HepG2 (cell line): ENCODE data around the gene CTDNEP1. TPM values are rescaled to one million over a fixed set of nuclear protein-coding genes. Genes with fewer than 3 reads are reported as not detected.
A peak's percentile ranks its signal among the peaks of the same experiment; 100 is the strongest.

Experiments used
- ARNT2 ChIP-seq: sonication (generic); formaldehyde crosslinking; IDR thresholded peaks from 2 replicates; pipeline ENCODE4 v1.8.0; 2022; ENCODE audit warnings: mild to moderate bottlenecking, low read depth, missing genetic modification reagents, moderate library complexity
- CSRNP1 ChIP-seq: sonication (generic); formaldehyde crosslinking; IDR thresholded peaks from 2 replicates; pipeline ENCODE4 v1.8.1; 2023; ENCODE audit warnings: mild to moderate bottlenecking, missing genetic modification reagents
- EP300 ChIP-seq, 3 experiments: sonication (generic) in 1 of 3; formaldehyde crosslinking in 1 of 3; IDR thresholded peaks; 2 replicates each; pipeline versions ENCODE4 v1.5.1 to v1.6.1; 2011 to 2020; ENCODE audit warnings: low read depth in 2 of 3, low read length in 2 of 3, borderline replicate concordance in 1 of 3, improper control_type of control experiment in 1 of 3, mild to moderate bottlenecking in 1 of 3, missing genetic modification reagents in 1 of 3, moderate library complexity in 1 of 3
- GPN1 ChIP-seq: sonication (generic); formaldehyde crosslinking; IDR thresholded peaks from 2 replicates; pipeline ENCODE4 v1.5.1; 2020; ENCODE audit warnings: missing genetic modification reagents, borderline replicate concordance
- HMGXB4 ChIP-seq, 2 experiments: sonication (generic) in 1 of 2; formaldehyde crosslinking in 1 of 2; IDR thresholded peaks; 2 replicates each; pipeline versions ENCODE4 v1.4.0 to v1.6.1; 2018 to 2020; ENCODE audit warnings: missing genetic modification reagents in 2 of 2, borderline replicate concordance in 1 of 2, low read depth in 1 of 2, mild to moderate bottlenecking in 1 of 2, missing biosample characterization in 1 of 2
- HNRNPH1 ChIP-seq: fragments of 200-400 bp; formaldehyde crosslinking; optimal IDR thresholded peaks from 2 replicates; pipeline ENCODE3; 2017; ENCODE audit warnings: mild to moderate bottlenecking, low read depth, low read length
- IKZF4 ChIP-seq: sonication (generic); formaldehyde crosslinking; IDR thresholded peaks from 2 replicates; pipeline ENCODE4 v1.5.1; 2020; ENCODE audit warnings: borderline replicate concordance, mild to moderate bottlenecking, low read depth, missing genetic modification reagents; ENCODE audit errors: not compliant biosample characterization
- MTF2 ChIP-seq: sonication (generic); formaldehyde crosslinking; IDR thresholded peaks from 2 replicates; pipeline ENCODE4 v1.5.0; 2020; ENCODE audit warnings: missing genetic modification reagents, borderline replicate concordance
- NFKB2 ChIP-seq: sonication (generic); formaldehyde crosslinking; IDR thresholded peaks from 2 replicates; pipeline ENCODE4 v1.4.0; 2020; ENCODE audit warnings: missing genetic modification reagents, borderline replicate concordance
- PRPF4 ChIP-seq: fragments of 200-400 bp; formaldehyde crosslinking; IDR thresholded peaks from 2 replicates; pipeline ENCODE4 v1.6.1; 2016; ENCODE audit warnings: low read length, low read depth; ENCODE audit not compliant: poor library complexity, severe bottlenecking
- RAD21 ChIP-seq: fragments of 450-650 bp; formaldehyde crosslinking; IDR thresholded peaks from 2 replicates; pipeline ENCODE4 v1.5.0; 2020; ENCODE audit warnings: mild to moderate bottlenecking
- RFX1 ChIP-seq: fragments of 450-650 bp; IDR thresholded peaks from 2 replicates; pipeline ENCODE4 v1.6.1; 2017
- TAF1 ChIP-seq: sonication (generic); formaldehyde crosslinking; IDR thresholded peaks from 2 replicates; pipeline ENCODE4 v1.4.0; 2020; ENCODE audit warnings: missing genetic modification reagents
- UBTF ChIP-seq: sonication (generic); formaldehyde crosslinking; IDR thresholded peaks from 2 replicates; pipeline ENCODE4 v1.4.0; 2020; ENCODE audit warnings: mild to moderate bottlenecking, missing genetic modification reagents
- ZNF225 ChIP-seq: sonication (generic); formaldehyde crosslinking; IDR thresholded peaks from 2 replicates; pipeline ENCODE4 v1.4.0; 2020; ENCODE audit warnings: mild to moderate bottlenecking, missing genetic modification reagents
- ZNF567 ChIP-seq: sonication (generic); formaldehyde crosslinking; IDR thresholded peaks from 2 replicates; pipeline ENCODE4 v1.8.1; 2023; ENCODE audit warnings: mild to moderate bottlenecking, missing genetic modification reagents, borderline replicate concordance
- ZNF768 ChIP-seq: sonication (generic); formaldehyde crosslinking; IDR thresholded peaks from 2 replicates; pipeline ENCODE4 v1.4.0; 2020; ENCODE audit warnings: missing genetic modification reagents
- ZSCAN9 ChIP-seq: IDR thresholded peaks from 2 replicates; pipeline ENCODE4 v1.6.1; 2016; ENCODE audit warnings: borderline replicate concordance
- polyA plus RNA-seq, 8 experiments: library from polyadenylated mRNA; depleted of rRNA in 3 of 8; stranded (reverse) in 7 of 8; unstranded in 1 of 8; fragments of >200 nt; fragmentation: Illumina TruSeq in 4 of 8; extraction: Trizol in 4 of 8; gene quantifications; 2 replicates each; pipeline versions ENCODE4 v1.2.1 to v1.2.3, GENCODE V29; 2011 to 2016; ENCODE audit warnings: low read depth in 4 of 8, missing spikeins in 1 of 8, mixed read lengths in 1 of 8; ENCODE audit not compliant: insufficient read depth in 1 of 8
- total RNA-seq, 5 experiments: library from RNA; depleted of rRNA; stranded (reverse); fragments of >200 nt; fragmentation: Illumina TruSeq; extraction: Trizol; gene quantifications; 2 replicates each; pipeline ENCODE4 v1.2.3, GENCODE V29; 2016; ENCODE audit warnings: low read depth in 1 of 5
- TF ChIP-seq, protein P1 (sequence below): sonication (generic); formaldehyde crosslinking; IDR thresholded peaks from 2 replicates; pipeline ENCODE4 v1.5.1; 2020; ENCODE audit warnings: missing genetic modification reagents, mild to moderate bottlenecking, borderline replicate concordance

CTDNEP1 gene
- total and polyA plus RNA-seq, 2 of the 13 experiments (the other 11 are each of a cell fraction or from before 2014, with no cell fraction given): 19.8 to 118 TPM

GRCh38 chr17:7241783-7242716 lies 9.5 kb downstream of the CTDNEP1 start, which contains the start of gene GABARAP (continued):
- TF ChIP-seq HNRNPH1 (peak; percentile 98), UBTF (CRISPR knock-in tag) (peak; percentile 61), MTF2 (CRISPR knock-in tag) (no peak), CSRNP1 (CRISPR knock-in tag) (peak; percentile 10; the same call in 1 of the 2 replicates), HMGXB4 (CRISPR knock-in tag; IDR thresholded peaks at IDR 0.05; ENCODE audit: borderline replicate concordance in 1 of 2, low read depth in 1 of 2) (peak in 1 of 2 experiments; percentile 48; a peak in 1 of 4 replicates), ZSCAN9 (no peak), PRPF4 (no peak), RFX1 (no peak), NFKB2 (peak; percentile 49; the same call in 1 of the 2 replicates), EP300 (IDR thresholded peaks at IDR 0.05; ENCODE audit: low read depth in 2 of 2, low read length in 2 of 2) (no peak; a peak in 1 of 4 replicates), EP300 (CRISPR knock-in tag; IDR thresholded peaks at IDR 0.05; ENCODE audit: borderline replicate concordance) (no peak), ZNF768 (CRISPR knock-in tag) (peak; percentile 9; the same call in 1 of the 2 replicates), RAD21 (CRISPR knock-in tag) (0 out of 2 replicates have a peak, but pooled peaks have one; percentile 46), ZNF225 (peak; percentile 72; the same call in 1 of the 2 replicates), TAF1 (CRISPR knock-in tag) (peak; percentile 58; the same call in 1 of the 2 replicates), ZNF567 (CRISPR knock-in tag) (no peak), IKZF4 (CRISPR knock-in tag) (no peak), ARNT2 (CRISPR knock-in tag) (no peak; the same call in none of the 2 replicates), GPN1 (no peak)
- TF ChIP-seq, protein P1, sequence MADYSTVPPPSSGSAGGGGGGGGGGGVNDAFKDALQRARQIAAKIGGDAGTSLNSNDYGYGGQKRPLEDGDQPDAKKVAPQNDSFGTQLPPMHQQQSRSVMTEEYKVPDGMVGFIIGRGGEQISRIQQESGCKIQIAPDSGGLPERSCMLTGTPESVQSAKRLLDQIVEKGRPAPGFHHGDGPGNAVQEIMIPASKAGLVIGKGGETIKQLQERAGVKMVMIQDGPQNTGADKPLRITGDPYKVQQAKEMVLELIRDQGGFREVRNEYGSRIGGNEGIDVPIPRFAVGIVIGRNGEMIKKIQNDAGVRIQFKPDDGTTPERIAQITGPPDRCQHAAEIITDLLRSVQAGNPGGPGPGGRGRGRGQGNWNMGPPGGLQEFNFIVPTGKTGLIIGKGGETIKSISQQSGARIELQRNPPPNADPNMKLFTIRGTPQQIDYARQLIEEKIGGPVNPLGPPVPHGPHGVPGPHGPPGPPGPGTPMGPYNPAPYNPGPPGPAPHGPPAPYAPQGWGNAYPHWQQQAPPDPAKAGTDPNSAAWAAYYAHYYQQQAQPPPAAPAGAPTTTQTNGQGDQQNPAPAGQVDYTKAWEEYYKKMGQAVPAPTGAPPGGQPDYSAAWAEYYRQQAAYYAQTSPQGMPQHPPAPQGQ: no peak
